MM.1S (cell line): Measurements from ENCODE around the gene ZKSCAN4.

ENCODE experiments used
- CTCF ChIP-seq: fragments of 300-600 bp; sonication (generic); IDR thresholded peaks from 2 replicates; pipeline ENCODE4 v1.5.1; 2016; ENCODE audit warnings: antibody characterized with exemption, low read length, mixed read lengths
- EZH2phosphoT487 ChIP-seq: fragments of 300-600 bp; sonication (generic); IDR thresholded peaks from 2 replicates; pipeline ENCODE4 v1.6.1; 2018; ENCODE audit warnings: antibody characterized with exemption, low read length

GRCh38 chr6:28215425-28215824 is 36.6 kb downstream of the ZKSCAN4 start:
- TF ChIP-seq CTCF = no peak
- no peak for TF ChIP-seq EZH2phosphoT487
